ENCODE data around the gene DHRSX.
"Not testable (repeated sequence)": the region's sequence is repeated elsewhere in the genome, so short reads cannot be mapped to it uniquely, and the experiment has no call there.

DHRSX gene

DNA sequence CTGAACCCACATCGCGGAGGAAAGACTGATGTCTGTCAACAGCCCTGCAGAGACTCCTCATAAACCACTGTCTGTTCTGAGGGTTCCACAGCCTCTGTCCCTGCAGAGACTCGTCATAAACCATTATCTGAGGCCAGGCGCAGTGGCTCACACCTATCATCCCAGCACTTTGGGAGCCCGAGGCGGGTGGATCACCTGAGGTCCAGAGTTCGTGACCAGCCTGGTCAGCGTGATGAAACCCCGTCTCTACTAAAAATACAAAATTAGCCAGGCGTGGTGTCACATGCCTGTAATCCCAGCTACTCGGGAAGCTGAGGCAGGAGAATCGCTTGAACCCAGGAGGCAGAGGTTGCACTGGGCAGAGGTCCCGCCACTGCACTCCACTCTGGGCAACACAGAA lies 259.3 kb downstream of the DHRSX start:
- DNase-seq, result not testable (repeated sequence)

- not testable (repeated sequence) for DNase-seq
Observed at GRCh38 chrX:2240761-2241160, 260.0 kb downstream of the DHRSX start.

DNA sequence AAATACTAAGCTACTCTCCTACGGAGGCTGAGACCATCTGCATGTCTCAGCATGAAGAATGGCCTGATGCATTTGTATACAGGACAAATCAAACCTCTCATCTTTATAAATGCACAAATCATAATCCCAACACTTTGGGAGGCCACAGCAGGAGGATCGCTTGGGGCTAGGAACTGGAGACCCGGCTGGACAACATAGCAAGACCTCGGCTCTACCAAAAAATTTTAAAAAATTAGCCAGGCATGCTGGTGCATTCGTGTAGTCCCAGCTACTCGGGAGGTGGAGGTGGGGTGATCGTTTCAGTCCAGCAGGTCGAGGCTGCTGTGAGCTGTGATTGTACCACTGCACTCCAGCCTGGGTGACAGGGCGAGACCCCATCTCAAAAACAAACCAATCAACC lies 262.8 kb downstream of the DHRSX start:
- no peak for DNase-seq

DNA sequence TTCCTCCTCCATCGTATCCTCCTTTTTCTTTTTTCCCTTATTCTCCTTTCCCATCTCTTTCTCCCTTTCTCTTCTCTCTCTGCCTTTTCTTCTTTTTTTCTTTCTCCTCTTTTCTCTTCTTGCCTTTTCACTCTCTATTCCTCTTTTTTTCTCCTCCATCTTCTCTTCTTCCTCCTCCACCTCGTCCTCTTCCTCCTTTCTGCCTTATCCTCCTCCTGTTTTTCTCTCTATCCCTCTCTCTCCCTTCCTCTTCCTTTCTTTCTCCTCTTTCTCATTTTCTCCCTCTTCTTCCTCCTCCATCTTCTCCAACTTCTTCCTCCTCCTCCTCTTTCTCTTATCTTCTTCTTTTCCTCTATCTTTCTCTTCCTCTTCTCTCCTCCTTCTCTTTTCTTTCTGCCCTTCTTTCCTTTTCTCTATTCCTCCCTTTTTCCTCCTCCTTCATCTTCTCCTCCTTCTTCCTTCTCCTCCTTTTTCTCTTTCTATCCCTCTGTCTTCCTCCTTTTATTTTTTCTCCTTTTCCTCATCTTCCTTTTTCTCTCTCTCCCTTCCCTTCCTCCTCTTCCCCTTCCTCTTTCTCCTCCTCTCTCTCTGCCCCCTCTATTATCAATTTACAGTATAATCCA lies 269.1 kb downstream of the DHRSX start:
- no peak for DNase-seq

GRCh38 chrX:2230457-2230856 lies 270.3 kb downstream of the DHRSX start:
- DNase-seq, result no peak

DNA sequence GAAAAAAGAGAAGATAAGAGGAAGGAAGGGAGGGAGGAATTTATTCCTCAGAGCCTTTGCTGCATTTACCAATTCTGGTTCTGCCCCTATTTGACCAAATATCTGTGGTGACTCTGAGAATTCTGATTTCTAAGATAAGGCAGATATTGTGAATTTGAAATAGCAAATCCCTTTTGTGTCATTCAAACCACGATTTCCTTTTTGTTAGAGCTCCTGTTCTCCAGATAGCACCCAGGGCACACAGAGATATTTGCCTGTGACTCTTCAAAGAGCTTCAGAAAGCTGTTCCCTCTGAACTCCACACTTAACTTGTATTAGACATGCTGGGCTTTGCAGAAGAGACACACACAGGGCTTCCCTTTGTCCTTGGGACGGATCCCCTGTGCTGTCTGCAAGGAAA lies 272.2 kb downstream of the DHRSX start:
- no peak for DNase-seq

GRCh38 chrX:2226906-2227656 lies 273.7 kb downstream of the DHRSX start:
- no peak for DNase-seq

DNA sequence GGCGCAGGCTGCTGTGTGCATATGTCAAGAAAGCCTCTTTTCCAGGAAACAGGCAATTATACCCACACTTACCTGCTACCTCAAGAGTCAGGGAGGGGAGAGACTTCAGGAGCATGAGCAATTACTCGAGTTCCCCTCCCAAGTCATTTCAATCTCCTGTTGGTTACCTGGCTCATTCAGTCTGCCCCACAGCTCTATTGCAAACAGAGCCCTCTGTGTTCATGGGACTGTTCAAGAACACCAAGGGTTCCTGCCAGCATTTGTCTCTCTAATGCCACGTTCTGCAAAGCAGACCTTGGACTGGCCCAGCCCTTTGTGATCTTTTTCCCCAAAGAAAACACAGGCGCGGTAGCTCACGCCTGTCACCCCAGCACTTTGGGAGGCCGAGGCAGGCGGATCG lies 274.6 kb downstream of the DHRSX start:
- DNase-seq, result no peak

DNA sequence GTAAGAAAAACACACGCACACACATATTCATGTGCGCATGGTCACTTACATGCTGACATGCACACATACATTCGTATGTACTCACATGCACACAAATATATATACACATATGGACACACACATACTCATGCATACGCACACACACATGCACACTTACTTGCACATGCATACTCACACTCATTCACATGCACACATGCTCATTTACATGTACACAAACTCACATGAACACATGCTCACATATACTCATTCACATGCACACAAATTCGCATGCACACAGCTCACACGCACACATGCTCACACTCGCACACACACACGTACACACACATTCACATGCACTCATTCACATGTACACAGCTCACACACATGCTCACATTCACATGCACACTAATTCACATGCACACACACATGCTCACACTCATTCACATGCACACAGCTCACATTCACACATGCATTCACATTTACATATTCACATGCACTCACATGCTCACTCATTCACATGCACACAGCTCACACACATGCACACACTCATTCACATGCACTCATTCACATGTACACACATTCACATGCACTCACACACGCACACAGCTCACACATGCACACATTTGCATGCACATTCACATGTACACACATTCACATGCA lies 276.1 kb downstream of the DHRSX start:
- DNase-seq, result no peak

- no peak for DNase-seq
Observed at GRCh38 chrX:2224161-2224560, 276.6 kb downstream of the DHRSX start.

DNA sequence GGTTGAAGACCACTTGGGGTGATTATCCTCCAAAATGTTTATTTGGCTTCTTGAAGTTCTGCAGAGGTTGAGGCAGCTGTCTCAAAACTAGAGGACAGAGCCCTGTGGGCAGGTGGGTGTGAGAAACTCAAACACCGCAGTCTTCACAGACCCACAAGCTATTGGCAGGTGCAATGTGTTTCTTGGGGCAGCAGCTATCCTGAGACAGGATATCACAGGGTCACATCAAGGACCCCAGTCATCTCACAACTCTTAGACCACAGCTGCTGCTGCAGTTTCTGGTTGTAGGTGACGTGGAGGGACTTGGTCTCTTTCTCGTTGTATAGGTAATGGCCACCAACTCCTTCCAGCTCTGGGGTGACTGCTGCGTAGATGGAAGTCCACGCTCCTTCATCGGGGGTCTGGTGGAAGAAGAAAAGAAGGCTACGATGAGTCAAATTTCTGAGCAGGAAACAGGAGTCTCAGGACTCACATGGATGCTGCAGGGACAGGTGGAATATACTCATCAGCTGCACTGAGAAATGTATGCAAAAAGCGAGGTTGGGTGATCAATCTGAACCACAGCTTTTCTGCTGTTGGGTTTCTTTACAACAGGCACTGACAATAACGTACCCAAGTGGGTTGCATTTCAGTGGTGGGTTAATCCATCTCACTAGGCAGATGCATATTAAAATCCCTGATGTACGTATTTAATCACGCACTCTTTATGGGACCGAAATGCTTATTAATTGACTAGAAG lies 279.8 kb downstream of the DHRSX start:
- DNase-seq, result no peak

- DNase-seq, result no peak
Observed at GRCh38 chrX:2220296-2220695, 280.5 kb downstream of the DHRSX start.

DNA sequence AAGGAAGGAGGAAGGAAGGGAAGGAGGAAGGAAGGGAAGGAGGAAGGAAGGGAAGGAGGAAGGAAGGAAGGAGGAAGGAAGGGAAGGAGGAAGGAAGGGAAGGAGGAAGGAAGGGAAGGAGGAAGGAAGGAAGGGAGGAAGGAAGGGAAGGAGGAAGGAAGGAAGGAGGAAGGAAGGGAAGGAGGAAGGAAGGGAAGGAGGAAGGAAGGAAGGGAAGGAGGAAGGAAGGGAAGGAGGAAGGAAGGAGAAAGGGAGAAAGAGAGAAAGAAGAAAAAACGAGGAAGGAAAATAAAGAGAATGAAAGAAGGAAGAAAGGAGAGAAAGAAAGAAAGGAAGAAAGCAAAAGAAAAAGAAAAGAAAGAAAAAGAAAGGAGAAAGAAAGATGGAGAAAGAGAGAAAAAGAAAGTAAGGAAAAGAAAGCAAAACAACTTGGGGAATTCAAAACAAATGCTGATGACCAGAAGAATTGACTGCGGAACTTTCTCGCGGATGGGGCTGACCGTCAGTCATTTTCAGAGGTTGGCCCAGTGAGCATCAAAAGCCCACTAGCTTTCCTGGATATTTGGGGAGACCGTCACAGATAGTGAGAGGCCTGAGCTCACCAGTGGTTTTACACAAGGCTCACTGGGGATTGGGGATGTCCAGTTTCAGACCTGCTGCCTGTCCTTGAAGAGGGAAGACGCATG lies 286.5 kb downstream of the DHRSX start:
- DNase-seq, result not testable (repeated sequence)

DNA sequence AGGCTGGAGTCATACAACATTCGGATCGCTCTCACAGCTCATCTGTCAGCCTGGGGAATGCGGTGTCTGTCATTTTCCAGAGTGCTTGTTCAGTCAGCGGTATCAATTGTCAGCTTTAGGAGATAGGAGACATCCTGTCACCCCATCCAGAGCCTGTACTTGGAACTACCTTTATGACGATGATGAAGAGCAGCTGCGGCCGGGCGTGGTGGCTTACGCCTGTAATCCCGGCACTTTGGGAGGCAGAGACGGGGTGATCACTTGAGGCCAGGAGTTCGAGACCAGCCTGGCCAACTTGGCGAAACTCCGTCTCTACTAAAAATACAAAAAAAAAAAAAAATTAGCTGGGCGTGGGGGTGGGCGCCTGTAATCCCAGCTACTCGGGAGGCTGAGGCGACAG lies 289.1 kb downstream of the DHRSX start:
- not testable (repeated sequence) for DNase-seq

DNA sequence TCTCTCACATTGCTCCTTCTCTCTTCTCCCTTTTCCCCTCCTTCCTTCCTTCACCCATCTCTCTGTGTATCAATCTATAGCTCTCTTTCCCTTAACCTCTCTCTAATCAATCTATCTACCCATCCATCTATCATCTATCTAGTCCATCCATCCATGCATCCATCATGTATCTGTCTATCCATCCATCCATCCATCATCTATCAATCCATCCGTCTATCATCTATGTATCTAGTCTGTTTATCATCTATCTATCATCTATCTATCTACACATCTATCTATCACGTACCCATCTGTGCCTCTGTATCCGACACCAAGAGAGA lies 307.5 kb downstream of the DHRSX start:
- no peak for DNase-seq

- DNase-seq, result no peak
Observed at GRCh38 chrX:2192584-2193272, 308.0 kb downstream of the DHRSX start.

- no peak for DNase-seq
Observed at GRCh38 chrX:2188840-2189239, 311.9 kb downstream of the DHRSX start.

DNA sequence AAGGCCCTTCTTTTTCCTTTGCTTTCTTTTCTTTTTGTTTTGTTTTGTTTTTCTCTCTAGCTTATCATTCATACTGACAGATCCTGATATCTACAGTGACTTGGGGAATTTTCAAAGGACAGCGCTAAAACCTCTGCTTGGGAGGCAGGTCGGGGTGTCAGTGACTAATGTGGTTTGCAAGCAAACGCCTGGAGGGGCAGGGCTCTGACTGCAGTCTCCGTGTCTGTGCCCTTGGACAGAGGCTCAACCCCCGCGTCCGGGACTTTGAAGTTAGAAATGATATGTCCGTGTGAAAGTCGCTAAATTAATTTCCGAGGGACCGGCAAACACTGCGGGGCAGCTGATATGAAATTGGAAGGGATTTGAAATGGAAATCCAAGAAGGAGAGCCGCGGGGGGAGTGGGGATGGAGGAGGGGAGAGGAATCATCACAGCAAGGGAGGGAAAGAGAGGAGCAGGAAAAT lies 312.4 kb downstream of the DHRSX start:
- no peak for DNase-seq

DNA sequence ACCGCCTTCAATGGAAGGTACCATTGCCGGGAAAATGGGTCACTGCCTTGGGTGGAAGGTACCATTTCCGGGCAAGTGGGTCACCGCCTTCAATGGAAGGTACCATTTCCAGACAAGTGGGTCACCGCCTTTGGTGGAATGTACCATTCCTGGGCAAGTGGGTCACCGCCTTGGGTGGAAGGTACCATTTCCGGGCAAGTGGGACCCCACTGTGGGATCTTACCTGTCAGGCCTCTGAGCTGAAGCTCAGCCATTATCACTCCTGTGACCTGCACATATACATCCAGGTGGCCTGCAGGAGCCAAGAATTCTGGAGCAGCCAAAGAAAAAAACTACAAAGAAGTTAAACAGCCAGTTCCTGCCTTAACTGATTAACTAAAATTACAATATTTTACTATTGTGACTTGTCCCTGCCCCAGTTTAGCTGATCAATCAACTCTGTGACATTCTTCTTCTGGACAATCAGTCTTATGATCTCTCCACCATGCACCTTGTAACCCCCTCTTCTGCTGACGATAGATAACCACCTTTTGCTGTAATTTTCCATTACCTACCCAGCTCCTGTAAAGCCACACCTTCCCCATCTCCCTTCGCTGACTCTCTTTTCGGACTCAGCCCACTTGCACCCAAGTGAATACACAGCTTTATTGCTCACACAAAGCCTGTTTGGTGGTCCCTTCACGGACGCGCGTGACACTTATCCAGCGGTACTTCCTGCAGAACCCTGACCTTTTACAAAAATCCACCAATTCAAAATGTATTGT lies 313.2 kb downstream of the DHRSX start:
- no peak for DNase-seq

GRCh38 chrX:2185341-2186082 lies 315.3 kb downstream of the DHRSX start:
- DNase-seq, result no peak

- DNase-seq, result no peak
Observed at GRCh38 chrX:2184089-2184488, 316.7 kb downstream of the DHRSX start.

Measured in CD4-positive, alpha-beta T cell treated with Interleukin-21 for 1 hour (primary cell).